Activated CD4-positive, alpha-beta T cell treated with anti-CD3 and anti-CD28 coated beads, Interleukin-2, amount 50 U/mL, for 16 hours (primary cell): ENCODE measurements around the gene ERLIN1.

Experiments
- DNase-seq: peaks from one replicate; pipeline ENCODE4 v3.0.0-alpha.2; 2020

The ERLIN1 gene

DNA sequence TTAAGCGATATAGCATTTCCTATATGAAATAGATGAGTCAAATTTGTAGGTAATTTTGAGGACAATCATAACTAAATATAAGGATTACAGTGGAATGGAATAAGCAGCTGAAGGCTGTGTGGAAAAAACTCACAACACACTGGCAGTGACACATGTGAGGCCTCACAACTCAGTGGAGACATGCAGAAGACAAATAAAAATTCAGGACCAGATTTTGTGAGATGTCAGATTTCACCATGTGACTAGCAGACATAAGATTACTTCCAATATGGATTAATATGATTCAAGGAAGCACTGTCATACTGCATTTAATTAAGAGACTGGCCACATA lies 17.6 kb downstream of the ERLIN1 start:
- DNase-seq, result no peak

DNA sequence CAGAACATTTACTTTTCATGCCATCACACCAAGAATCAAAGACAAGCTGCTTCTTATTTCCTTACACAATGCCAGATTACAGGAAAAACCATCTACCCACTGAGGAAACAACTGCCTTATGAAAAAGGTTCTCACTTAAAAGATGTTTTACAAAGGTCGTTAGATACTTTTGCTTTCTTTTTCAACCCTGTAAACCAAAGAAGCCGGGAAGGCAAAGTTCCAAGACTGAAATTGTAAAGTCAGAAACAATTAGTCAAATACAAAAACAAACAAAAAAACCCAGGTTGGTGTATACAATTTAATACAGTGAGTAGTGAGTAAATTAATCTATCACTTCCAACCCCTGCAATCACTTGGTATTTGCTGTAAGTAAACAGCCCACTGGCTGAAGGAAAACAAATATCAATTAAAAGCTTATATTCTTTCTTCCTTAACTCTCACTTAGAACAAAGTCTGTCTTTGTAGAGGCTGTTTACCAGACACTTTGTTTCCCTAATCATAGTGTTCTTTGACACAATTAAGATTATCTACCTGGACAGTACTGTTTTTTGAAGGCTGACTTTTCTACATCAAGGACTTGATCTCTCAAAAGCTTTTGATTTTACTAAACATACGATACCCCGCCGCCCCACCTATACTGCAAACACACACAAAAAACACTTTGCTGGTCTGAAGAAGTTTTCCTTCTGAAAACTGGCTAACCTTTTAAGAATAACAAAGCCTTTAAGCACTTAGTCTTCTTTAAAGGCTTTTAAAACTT lies 18.1 kb downstream of the ERLIN1 start:
- no peak for DNase-seq

DNA sequence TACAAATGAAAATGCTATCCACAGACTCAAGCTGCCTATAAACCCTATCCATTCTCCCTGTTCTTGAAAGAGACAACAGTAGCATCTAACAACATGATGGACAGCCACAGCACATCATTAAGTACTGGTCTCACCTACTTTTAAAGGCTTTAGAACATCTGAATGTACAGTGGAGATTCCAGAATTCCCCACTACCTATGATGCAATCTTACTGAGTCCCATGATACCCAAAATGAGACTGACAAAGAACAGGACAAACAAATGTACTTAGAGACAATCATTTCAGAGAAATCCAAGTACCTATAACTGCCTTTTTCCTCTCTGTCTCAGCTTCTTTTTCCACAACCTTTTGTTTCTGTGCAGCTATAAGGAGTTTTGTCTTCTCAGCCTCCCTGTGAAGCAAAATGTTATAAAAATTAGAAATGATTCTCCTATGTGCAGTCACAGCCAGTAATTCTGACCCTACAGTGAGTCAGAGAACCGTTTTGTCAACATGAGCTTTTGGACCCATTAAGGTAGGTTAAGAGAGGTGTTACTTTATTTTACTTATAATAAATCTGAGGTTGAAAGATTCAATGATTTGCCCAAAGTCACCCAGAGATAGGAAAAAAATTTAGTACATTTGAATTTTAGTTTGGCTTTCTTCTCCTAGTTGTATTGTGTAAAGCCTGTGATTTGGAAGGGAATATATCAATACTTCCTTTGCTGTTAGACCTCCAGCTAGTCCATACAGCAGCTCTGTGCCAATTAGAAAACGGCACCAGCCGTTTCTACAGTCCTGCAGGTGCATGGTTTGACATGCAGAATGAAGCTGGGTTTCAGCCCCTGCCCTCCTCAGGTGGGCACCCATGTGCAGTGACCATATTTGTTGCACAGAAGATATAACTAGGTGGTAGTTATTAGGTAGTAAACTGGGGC lies 21.9 kb downstream of the ERLIN1 start:
- no peak for DNase-seq

DNA sequence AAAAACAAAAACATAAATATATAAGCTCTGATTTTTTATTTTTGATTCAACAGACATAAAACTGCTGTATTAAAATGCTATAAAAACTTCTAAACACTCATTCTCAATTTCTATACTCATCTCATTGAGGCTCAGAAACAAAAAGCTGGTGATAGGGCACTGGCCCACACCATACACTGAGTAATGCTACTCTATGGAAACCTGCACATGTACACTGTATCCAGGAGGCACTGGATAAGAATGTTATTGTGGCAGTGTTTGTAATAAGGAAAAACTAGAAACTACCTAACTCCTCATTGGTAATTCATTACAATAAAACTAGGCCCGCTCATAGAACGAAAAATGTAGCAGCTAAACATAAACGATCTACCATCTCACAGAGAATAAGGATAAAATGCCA lies 23.1 kb downstream of the ERLIN1 start:
- no peak for DNase-seq

DNA sequence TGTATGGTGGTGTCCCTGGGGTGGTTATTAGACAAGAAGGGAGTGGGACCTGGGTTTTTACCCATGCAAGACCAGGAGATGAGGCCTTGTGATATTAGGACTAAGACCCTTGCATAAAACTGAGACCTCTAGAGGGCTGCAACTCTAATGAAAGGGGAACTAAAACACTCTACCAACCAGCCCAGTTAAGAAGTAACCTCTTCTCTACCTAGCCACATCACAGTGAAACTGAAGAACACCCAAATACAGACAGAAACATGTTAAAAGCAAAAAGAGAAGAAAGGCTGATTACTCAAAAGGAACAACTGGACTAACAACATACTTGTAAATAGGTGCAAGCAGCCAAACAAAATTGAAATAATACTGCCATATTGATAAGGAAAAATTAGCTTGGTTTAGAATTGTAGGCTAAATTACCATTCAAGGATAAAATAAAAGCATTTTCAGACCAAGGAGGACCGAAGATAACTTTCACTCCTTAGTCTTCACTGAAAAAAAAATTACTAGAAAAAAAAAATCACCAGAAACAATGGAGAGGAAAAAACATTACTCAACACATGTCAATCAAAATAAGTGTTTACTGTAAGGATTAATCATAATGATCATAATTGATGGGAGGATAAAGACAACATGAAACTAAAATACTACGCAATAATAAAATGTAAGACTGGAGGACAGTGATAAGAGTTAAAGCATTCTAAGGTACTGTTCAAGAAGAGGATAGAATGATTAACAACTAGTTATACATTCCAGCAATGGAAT lies 27.6 kb downstream of the ERLIN1 start:
- no peak for DNase-seq

DNA sequence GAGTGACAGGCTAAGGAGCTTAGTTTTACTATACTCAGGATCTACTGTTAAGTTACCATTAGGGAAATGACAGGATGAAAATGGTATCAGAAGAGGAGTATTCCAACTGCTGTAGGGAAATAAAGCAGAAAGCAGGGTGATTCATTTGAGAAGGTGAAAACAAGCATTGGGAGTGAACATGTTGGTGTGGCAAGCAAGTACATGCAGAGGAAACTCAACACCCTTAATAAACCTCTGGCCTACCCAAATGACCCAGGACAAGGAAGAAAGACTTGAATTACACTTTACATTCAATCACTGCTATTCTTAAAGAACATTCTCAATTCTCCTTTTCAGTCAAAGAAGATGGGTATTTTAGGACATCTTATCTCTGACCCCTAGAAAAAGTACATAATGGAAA lies 28.7 kb downstream of the ERLIN1 start:
- DNase-seq, result no peak

DNA sequence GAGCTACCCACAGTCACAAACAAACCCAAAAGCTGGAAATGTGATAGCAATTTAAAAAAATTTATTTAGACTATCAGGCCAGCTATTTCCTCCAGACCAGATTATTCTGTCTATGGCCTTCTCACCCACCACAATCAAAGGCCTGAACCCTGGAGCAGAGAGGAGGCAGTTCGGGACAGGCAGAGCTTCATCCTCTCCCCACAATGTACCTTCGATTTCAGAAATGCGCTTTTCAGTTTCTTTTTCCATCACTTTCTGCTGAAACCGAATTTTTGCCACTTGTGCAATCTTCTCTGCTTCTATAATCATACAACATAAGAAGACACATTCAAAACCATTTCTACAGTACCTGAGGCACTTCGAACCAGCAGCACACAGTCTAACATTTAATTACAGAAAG lies 29.9 kb downstream of the ERLIN1 start:
- no peak for DNase-seq

DNA sequence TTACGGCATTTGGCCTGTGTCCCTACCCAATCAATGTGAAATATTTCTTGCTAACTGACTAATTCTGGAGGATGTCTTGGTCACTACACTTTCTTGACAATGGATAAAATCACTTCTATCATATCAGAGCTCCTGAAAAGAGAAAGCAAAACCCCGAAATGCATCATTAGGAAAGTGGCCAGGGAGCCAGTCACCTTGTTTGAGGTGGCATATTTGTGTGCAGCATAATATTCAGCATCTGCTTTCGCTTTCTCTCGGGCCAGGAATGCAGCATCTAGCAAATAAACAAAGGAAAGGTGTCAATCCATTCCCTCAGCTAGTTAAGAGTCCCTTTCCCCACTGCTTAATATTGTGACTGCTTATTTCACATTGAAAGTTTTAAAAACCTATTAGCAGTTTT lies 31.2 kb downstream of the ERLIN1 start:
- DNase-seq, result no peak

DNA sequence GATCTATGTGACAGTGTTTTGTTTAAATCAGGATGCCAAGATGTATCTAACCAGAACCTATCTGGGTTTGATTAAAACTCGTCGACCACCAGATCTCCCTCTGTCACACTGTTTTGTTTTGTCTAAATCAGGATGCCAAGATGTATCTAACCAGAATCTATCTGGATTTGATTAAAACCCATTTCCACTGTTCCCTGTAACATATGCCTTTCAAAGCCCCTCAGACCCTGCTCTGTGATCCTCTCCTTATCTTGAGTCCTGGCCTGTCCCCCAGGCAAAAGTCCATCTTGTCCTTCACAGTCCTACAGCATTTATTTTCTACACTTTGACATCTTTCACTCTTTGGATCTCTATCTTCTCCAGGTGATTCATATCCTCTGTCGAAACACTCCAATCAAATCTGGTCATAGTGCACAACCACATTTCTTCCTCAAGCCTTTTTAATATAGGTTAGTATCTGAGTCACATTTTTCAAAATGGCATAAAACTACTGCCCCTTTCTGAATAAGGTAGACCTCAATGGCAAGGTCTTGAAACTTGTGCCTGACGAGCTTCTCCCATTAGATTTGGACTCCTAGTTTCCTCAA lies 32.5 kb downstream of the ERLIN1 start:
- DNase-seq, result no peak

DNA sequence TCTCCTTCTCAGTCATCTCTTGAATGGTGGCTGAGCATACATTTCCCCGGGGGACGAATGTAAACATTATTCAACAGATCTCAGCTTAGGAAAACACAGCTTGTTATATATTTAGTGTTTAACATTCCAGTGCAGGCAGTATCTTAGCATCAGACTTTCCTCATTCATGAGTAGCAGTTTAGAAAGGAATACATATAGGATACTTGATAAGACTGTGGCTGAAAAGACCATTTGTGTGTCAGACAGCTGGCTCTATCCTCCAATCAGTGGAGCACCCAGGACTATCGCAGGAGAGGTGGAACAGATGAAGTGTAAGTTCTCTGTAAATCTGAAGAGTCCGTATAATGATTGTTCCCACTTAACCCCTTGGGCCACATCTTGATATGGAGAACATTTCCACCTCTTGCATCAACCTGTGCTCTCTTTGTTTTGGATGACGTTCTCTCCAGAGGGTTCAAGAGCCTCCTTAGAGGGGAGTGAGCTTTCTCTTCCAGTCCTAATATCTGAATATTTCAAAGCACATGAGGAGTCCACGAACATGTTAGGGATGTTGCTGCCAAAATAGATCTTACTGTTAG lies 34.0 kb downstream of the ERLIN1 start:
- no peak for DNase-seq

DNA sequence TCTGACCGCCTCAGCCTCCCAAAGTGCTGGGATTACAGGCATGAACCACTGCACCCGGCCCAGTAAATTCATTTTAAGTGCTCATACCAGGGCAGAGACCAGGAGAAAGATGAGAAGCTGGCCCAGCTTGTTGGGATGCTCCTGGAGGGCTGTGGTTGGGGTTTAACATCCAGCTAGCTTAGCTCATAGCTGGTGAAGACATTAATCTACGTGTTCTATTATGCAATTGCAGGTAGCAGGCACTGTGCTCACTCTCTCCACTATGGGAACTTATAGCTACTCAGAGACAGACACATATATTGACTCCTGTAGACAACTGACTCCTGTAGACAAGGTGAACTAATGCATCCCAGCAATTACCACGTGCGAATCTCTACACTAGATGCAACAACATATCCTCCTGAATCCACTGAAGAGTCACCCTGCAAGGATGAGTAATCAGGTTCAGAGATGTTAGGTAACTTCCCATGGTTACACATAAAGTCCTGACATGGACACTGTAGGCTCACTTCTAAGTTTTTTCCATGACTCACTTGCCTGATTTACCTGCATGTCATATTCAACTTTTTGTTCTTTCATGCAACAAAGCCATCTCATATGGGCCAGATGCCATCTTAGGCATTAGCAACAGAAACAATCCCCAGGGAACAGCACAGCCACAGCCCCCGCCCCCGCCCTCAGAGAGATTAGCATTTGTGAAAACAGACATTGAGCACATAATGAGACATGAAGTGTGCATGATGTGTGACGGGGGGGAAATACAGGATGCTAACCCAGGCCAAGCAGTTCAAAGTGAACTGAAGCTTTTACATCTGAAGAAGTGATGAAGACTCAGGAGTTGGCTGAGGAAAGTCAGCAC lies 37.2 kb downstream of the ERLIN1 start:
- DNase-seq, result peak; percentile 49

DNA sequence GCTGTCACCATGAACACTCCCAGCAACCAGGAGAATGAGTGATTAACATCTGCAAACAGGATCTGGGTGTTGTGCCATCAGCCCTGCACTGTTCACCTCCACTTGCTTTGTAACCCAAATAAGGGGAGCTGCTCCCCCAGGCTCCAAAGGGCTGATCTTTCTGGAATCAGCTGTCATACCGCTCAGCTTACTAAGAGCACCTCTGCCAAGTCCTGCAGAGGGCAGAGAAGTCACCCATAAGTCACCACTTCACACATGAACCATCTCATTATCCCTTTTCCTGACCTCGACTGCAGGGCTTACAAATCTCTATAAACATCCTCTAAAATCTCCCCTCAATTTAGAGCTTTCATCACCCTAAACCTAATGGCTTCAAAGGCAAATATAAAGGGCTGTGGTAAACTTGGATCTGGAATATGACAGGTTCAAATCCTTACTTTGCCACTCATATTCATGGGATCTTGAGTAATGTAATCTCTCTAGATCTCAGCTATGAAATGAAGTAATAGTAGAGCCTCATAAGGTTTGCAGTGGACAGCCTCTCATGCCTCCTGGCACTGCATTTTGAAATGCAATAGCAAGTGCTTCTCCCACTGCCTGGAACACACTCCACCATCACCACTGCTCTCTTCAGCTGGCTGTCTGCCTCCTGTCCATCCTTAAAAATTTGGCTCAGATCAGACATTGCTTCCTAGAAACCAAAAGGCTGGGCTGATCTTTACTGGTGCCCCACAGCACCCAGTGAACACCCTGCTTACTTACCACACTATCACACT lies 38.8 kb downstream of the ERLIN1 start:
- no peak for DNase-seq

DNA sequence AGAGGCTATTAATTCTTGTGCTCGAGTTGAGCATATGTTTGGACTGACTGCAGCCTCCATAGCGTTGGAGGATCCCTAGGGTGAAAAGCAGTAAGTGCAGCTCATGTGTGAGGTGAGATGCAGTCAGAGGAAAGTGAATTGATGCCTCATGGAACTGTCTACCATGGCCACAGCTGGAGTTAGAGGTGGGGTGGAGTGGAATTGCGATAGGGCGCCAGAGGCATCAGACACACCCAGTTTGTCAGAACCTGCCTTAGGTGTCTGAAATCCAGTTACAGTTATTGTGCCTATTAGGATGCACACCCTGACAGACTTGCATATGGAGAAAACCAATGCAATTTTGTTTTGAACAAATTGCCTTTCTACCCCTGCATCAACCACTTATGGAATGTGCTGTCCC lies 39.4 kb downstream of the ERLIN1 start:
- no peak for DNase-seq

DNA sequence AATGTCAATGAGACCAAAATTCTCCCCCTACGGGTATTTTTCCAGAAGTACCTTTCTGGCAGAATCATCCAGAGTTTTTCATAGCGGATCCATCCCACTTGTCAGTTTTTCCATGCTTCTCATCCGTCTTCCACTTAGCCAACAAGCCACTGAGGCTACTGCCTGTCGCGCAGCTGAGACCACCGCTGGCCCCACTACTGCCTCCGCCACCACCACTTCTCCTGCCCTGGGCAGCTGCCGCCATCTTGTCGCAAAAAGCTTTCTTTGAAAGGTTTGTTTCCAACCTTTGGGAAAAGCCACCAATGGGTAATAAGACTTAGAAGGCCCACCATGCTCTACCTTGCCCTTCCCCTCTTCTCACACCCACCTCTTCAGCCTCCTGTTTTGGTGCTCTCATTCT lies 42.1 kb downstream of the ERLIN1 start:
- no peak for DNase-seq

DNA sequence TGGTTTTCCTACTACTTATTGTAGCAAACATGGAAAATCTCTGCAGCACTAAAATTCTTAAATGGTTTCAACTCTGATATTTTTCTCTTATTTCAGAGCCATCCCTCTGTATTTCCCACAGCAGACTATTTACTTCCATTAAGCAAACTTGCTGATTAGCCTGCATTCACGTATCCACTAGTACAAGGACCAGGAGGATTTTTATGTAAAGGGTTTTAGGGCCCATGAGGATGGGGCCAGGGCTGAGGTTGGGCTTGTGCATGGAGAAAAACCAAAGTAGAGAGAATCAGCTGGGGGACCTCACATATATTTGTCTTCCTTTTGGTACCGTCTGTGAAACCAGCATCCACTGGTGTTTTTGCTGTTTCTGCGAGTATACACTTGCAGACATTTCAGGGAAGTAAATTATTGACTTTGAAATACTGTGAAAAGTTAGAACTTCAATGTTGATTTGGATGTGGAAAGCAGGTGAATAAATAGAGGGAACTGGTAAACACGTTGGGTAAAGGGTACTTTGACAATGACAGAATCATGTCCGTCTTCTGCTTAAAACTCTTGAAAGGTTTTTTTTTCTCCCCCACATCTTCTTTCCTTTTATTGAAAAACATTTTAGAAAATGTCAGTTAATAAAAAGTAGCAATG lies 44.3 kb downstream of the ERLIN1 start:
- DNase-seq, result no peak

DNA sequence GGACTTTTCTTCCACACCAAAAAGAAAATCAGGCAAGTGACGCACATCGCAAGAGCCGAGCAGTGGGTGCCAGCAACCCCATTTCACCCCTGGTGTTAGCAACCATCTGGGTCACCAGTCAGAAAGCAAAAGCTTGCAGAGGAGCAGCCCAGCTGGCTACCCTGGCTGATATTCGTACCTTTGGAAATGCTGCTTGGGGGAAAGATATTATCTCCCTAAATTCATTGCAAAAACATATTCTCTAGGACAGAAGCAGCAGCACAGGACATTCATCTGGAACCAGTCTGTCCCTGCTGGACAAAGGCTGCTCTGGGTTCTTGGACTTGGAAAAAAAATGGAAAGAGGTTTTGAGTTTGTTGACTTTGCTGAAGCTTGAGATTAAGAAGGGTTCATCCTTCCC lies 45.8 kb downstream of the ERLIN1 start:
- no peak for DNase-seq

DNA sequence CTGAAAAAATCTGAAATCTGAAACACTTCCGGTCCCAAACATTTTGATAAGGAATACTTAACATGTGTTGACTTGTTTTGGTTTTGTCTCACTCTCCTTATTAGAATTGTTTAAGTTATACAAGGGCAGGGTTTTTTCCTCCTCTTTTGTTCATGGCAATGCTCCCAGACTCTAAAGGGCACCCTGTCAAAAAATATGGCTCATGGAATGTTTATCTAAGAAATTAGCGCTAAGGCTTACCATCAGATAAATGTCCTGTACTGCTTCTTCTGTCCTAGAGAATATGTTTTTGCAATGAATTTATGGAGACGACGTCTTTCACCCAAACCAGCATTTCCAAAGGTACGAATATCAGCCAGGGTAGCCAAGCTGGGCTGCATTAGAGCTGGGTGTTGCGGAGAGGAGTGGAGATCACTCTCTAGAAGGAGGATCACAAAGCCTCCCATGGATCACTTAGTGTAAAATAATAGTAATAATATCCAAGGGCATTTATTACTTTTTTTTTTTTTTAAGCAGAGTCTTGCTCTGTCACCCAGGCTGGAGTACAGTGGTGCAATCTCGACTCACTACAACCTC lies 46.8 kb downstream of the ERLIN1 start:
- no peak for DNase-seq

DNA sequence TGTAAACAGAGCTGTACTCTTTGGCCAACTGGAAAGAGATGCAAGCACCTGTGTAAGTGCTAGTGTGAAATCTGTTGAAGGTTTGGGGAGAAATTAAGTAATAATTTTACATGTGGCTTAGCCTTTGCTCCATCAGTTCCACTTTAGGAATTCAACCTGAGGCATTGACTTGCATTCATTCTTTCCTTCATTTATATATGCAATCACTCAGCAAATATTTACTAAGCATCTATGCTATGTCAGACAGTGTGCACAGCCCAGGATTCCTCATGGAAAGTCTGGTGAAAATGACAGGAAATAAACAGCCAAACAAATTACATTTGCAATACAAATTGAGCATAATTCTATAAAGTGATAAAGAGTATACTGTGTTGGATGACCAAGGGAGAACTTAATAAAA lies 50.3 kb downstream of the ERLIN1 start:
- no peak for DNase-seq

DNA sequence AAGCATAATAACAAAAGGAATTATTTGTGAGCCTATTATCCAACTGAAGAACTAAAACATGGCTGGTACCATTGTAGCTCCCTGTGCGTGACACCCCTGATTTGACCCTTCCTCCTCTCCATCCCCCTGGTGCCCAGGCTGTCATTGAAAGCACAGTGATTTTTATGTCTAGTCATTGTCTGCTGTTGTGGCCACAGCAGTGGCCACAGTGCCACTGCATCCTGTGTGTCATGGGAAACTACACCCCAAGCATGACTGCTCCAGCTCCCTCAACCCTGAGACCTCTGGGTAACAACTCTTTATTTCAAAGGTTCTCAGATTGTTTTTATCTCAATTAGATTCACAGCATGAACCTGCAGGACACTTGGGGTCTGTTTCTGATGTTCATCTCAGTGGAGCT lies 52.0 kb downstream of the ERLIN1 start:
- no peak for DNase-seq

DNA sequence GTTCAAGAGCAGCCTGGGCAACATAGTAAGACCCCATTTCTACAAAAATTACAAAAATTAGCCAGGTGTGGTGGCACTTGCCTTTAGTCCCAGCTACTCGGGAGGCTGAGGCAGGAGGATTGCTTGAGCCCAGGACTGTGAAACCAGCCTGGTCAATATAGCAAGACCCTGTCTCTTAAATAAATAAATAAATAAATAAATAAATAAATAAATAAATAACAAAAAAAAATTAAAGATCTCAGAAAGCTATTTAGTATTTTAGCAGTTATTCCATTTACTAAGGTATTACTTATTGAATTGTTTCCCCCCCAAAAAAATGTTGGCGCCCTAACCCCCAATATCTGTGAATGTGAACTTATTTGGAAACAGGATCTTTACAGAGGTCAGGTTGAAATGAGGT lies 53.4 kb downstream of the ERLIN1 start:
- DNase-seq, result no peak
